ENCODE data around the gene CGN.
A peak's percentile ranks its signal among the peaks of the same experiment; 100 is the strongest.

CGN gene

DNA sequence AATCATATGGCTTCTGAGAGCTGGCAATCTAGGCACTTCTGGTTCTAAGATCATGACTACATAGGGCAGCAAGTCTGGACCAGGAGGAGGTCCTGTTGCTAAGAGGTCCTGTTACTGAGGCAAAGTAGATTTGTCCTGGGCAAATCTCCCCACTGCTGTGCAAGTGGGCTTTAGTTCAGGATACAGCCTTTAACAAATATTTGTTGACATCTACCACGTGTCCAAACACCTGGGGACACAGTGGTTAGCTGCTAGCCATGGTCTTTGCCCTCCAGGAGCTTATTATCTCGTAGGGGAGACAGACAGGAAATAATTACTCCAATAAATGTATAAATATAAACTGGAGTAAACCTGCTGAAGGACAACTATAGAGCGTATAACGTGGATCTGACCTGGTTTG is 3.2 kb downstream of the CGN start:
- ChIA-PET CTCF (interaction anchor here (0.6 to 0.7 kb wide), 2 partner anchors 23 to 91 kb away, joined by 7 to 8 read pairs; no protein-coding TSS in a partner anchor), POLR2A (interaction anchor here (0.9 kb wide), 1 partner anchor 26 kb away, joined by 3 read pairs; the partner anchor contains the start of gene TUFT1)
- TF ChIP-seq ZNF600 (tag by site-specific recombination; IDR thresholded peaks at IDR 0.05) = no peak
- no peak for TF ChIP-seq ZNF529 (tag by site-specific recombination; IDR thresholded peaks at IDR 0.05; ENCODE audit: insufficient replicate concordance)
- no peak for TF ChIP-seq ZFP37 (tag by site-specific recombination; IDR thresholded peaks at IDR 0.05)
- no peak for TF ChIP-seq ZNF146 (tag by site-specific recombination; IDR thresholded peaks at IDR 0.05)
- TF ChIP-seq ZNF311 (tag by site-specific recombination; IDR thresholded peaks at IDR 0.05; ENCODE audit: borderline replicate concordance) = no peak
- no peak for TF ChIP-seq GLI2 (tag by site-specific recombination; IDR thresholded peaks at IDR 0.05; ENCODE audit: borderline replicate concordance, low read depth)
- no peak for TF ChIP-seq ZNF626 (tag by site-specific recombination; IDR thresholded peaks at IDR 0.05)
- TF ChIP-seq ZNF747 (tag by site-specific recombination; IDR thresholded peaks at IDR 0.05) = no peak
- no peak for TF ChIP-seq ZNF580 (tag by site-specific recombination; IDR thresholded peaks at IDR 0.05)
- TF ChIP-seq ZFHX2 (tag by site-specific recombination; conservative IDR thresholded peaks at IDR 0.05) = no peak
- TF ChIP-seq AEBP2 (tag by site-specific recombination; IDR thresholded peaks at IDR 0.05; ENCODE audit: borderline replicate concordance) = no peak
- H3K4me1 ChIP-seq (ENCODE audit: control insufficient read depth, insufficient read depth, low read length) = peaks cover 16% of the 10 kb centered on the region
- H3K4me3 ChIP-seq (ENCODE audit: low read depth, low read length) = no peak overlapping the region
- no peaks in the 10 kb centered on the region for H3K9me3 ChIP-seq (ENCODE audit: control insufficient read depth, insufficient read depth, low read depth, low read length)
- no peak overlapping the region for H3K27ac ChIP-seq (ENCODE audit: extremely low read depth, low read depth, low read length)
- H3K36me3 ChIP-seq (ENCODE audit: control insufficient read depth in 2 of 2, insufficient read depth in 1 of 2, low read length in 2 of 2) = peaks cover 0 to 13% of the 10 kb centered on the region in 2 experiments; a peak in 1 of 3 replicates

DNA sequence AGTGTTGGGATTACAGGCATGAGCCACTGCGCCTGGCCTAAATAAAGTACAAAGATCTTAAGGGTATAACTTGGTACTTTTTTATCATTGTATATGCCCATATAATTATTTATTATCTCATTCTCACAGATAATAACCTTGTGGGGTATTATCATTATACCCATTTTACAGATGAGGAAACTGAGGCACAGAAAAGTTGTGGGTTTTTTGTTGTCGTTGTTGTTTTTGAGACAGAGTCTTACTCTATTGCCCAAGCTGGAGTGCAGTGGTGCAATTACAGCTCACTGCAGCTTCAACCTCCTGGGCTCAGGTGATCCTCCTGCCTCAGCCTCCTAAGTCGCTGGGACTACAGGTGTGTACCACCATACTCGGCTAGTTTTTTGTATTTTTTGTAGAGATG is 4.1 kb downstream of the CGN start:
- TF ChIP-seq ZNF521 (tag by site-specific recombination; IDR thresholded peaks at IDR 0.05) = no peak
- peak; percentile 61; the same call in 1 of the 2 replicates for TF ChIP-seq ZNF580 (tag by site-specific recombination; IDR thresholded peaks at IDR 0.05)
- no peak overlapping the region for H3K4me3 ChIP-seq (ENCODE audit: low read depth, low read length)
- no peak overlapping the region for H3K27ac ChIP-seq (ENCODE audit: extremely low read depth, low read depth, low read length)
- POLR2A ChIA-PET = interaction anchor here (0.8 to 1.3 kb wide), 2 partner anchors 24 to 56 kb away, joined by 5 to 7 read pairs; partner anchors contain the start of genes POGZ and TUFT1
- H3K36me3 ChIP-seq (ENCODE audit: control insufficient read depth in 2 of 2, insufficient read depth in 1 of 2, low read length in 2 of 2) = peaks cover 2 to 22% of the 10 kb centered on the region in 2 experiments; a peak in 1 of 3 replicates
- no peaks in the 10 kb centered on the region for H3K9me3 ChIP-seq (ENCODE audit: control insufficient read depth, insufficient read depth, low read depth, low read length)
- CTCF ChIA-PET = interaction anchor here (1.2 kb wide), 1 partner anchor 22 kb away, joined by 5 read pairs; no protein-coding TSS in a partner anchor
- H3K4me1 ChIP-seq (ENCODE audit: control insufficient read depth, insufficient read depth, low read length) = peaks cover 16% of the 10 kb centered on the region

- Histone ChIP-seq H3K9me3 (ENCODE audit: control insufficient read depth, insufficient read depth, low read depth, low read length) (no peaks in the 10 kb centered on the region), H3K36me3 (ENCODE audit: control insufficient read depth in 2 of 2, insufficient read depth in 1 of 2, low read length in 2 of 2) (peaks cover 4 to 29% of the 10 kb centered on the region in 2 experiments; a peak in 1 of 3 replicates), H3K4me3 (ENCODE audit: low read depth, low read length) (no peak overlapping the region), H3K27ac (ENCODE audit: extremely low read depth, low read depth, low read length) (no peak overlapping the region), H3K4me1 (ENCODE audit: control insufficient read depth, insufficient read depth, low read length) (peaks cover 16% of the 10 kb centered on the region)
- POLR2A ChIA-PET = interaction anchor here (0.8 to 1.3 kb wide), 4 partner anchors 13 to 57 kb away, joined by 3 to 7 read pairs (median 4); partner anchors contain the start of genes POGZ and TUFT1
- TF ChIP-seq RBAK (tag by site-specific recombination; IDR thresholded peaks at IDR 0.05) = no peak
- peak; percentile 38 for TF ChIP-seq SCRT2 (tag by site-specific recombination; IDR thresholded peaks at IDR 0.05)
- TF ChIP-seq ZBTB20 (tag by site-specific recombination; IDR thresholded peaks at IDR 0.05) = peak; percentile 52; the same call in 1 of the 2 replicates
- no peak for TF ChIP-seq ZNF658 (tag by site-specific recombination; IDR thresholded peaks at IDR 0.05)
- TF ChIP-seq CTCF (tag by site-specific recombination; IDR thresholded peaks at IDR 0.05) = no peak
- 0 out of 2 replicates have a peak, but pooled peaks have one; percentile 34 for TF ChIP-seq SCRT1 (tag by site-specific recombination; IDR thresholded peaks at IDR 0.05; ENCODE audit: borderline replicate concordance)
- TF ChIP-seq, protein P1, sequence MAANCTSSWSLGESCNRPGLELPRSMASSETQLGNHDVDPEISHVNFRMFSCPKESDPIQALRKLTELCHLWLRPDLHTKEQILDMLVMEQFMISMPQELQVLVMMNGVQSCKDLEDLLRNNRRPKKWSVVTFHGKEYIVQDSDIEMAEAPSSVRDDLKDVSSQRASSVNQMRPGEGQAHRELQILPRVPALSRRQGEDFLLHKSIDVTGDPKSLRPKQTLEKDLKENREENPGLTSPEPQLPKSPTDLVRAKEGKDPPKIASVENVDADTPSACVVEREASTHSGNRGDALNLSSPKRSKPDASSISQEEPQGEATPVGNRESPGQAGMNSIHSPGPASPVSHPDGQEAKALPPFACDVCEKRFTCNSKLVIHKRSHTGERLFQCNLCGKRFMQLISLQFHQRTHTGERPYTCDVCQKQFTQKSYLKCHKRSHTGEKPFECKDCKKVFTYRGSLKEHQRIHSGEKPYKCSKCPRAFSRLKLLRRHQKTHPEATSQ (tag by site-specific recombination; IDR thresholded peaks at IDR 0.05) = no peak
- CTCF ChIA-PET = interaction anchor here (0.6 to 1.2 kb wide), 2 partner anchors 21 to 44 kb away, joined by 4 to 5 read pairs; no protein-coding TSS in a partner anchor
Observed at GRCh38 chr1:151516031-151516511, 4.9 kb downstream of the CGN start.

Data from HEK293 (cell line).